ENCODE results near the gene MAB21L4.

MAB21L4 gene

DNA sequence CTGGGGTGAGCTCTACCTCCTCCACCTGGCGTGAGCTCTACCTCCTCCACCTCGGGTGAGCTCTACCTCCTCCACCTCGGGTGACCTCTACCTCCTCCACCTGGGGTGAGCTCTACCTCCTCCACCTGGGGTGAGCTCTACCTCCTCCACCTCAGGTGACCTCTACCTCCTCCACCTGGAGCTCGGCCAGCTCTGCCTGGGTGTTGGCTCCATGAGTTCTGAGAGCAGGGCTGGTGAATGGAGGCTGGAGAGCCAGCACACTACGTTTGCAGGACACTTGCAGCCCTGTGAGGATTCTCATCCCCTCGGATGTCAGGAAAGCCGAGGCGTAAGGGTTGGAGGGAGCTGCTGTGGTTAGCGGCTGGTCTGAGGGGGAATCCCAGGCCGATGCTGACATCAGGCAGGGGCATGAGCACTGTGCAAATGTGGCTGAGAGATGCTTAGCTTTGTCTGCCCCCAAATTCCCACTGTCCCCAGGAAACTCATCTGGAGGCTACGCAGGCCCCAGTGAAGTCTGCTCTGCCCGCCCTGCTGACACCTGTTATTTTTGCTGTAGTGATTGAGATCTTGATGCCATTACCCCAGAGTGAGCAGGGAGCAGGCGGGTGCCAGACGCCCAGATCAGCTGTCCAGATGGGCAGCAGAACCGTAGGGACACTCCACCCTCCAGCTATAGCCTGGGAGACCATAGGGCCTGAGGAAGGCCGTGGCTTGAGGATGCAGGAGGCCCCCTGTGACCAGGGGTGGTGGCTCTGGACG, 13.4 kb upstream of the MAB21L4 start:
- no peak for DNase-seq

DNA sequence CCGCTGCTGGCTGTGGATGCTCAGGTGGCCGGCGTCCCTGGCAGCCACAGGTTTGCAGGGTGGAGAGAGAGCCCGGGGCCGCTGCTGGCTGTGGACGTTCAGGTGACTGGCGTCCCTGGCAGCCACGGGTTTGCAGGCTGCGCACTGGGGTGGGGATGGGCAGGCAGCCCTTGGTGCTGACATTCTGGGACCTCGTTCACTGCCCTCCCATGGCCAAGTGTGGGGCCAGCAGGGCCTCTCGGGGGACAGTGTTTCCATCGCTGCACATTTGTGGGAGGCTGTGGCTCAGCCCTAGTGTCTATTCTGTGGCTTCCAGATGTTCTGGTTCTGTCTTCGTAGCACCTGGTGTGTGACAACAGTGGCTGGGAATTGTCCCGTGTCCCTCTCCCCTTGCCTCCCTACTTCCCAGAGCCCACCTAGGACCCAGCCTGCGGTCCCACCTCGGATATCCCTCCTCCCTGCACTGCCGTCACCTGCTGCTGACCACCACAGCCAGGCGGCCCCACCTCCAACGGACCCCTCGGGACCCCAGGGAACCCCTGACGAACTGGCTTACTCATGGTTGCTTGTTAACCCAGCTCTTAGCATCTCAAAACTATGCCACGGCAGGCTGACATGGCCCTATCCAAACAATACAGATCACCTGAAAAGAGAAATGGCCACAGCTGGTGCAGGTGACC, 11.1 kb upstream of the MAB21L4 start:
- no peak for DNase-seq

DNA sequence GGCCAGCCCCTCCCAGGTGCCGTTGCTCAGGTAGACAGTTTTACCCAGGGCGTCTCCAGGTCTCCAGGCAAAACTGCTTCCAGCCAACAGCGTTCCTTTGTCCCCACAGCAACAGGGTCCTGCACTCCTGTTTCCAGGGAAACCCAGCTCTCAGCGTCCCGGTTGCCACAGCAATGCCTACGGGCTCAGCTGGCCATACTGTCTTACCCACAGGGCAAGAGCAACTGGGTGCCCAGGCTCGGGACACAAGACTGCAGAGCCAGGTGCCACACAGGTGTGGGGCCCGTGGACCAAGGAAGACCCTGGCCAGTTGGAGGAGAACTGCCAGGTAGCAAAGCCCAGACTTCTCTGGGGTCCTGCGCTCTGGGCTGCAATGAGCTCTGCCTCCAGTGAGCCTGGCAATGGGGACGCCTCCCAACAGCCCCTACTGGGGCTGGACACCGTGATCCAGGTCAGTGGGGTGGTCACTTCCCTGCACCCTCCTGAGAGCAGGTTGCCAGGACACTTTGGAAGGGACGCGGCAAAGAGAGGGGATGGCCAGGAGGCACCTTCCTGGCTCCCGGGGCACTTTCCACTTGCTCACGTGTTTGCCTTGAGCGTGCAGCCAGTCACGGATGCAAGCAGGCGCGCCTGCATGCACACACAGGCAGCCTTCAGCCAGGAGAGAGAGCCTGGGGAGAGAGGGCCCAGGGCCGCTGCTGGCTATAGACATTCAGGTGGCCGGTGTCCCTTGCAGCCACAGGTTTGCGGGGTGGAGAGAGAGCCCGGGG, 10.4 kb upstream of the MAB21L4 start, which contains the start of gene CROCC2:
Gene CROCC2 (plus strand): TSS at position 196 of the 770 bp plus-strand sequence. CDS start 178 bp downstream, at position 374.
- no peak for DNase-seq

DNA sequence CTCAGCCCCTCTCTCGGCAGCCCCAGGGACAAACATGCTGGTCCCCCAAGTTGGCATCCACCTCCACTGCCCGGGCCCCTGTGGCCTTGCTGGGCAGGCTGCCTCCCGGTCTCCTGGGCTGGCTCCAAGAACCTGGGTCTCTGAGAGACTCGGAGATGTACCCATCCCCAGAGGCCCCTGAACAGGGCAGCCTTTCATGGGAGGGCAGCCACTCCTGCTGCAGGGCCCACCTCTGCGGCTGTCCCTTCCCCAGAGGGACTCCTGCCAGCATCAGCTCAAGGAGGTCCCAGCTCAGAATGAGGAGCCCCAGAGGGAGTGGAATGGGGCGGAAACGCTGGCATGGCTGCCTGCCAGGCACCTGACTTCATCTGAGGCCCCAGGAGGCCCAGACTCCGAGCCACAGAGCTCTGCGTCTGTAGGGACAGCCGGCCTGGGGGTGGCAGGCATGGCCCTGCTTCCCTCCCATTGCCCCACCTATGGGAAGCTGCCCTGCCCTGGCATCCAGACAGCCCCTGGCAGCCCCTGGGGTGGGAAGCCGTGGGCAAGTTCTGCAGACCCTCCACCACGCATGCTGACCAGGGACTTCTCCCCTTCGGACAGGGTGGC, 9.3 kb upstream of the MAB21L4 start:
- DNase-seq = no peak

DNA sequence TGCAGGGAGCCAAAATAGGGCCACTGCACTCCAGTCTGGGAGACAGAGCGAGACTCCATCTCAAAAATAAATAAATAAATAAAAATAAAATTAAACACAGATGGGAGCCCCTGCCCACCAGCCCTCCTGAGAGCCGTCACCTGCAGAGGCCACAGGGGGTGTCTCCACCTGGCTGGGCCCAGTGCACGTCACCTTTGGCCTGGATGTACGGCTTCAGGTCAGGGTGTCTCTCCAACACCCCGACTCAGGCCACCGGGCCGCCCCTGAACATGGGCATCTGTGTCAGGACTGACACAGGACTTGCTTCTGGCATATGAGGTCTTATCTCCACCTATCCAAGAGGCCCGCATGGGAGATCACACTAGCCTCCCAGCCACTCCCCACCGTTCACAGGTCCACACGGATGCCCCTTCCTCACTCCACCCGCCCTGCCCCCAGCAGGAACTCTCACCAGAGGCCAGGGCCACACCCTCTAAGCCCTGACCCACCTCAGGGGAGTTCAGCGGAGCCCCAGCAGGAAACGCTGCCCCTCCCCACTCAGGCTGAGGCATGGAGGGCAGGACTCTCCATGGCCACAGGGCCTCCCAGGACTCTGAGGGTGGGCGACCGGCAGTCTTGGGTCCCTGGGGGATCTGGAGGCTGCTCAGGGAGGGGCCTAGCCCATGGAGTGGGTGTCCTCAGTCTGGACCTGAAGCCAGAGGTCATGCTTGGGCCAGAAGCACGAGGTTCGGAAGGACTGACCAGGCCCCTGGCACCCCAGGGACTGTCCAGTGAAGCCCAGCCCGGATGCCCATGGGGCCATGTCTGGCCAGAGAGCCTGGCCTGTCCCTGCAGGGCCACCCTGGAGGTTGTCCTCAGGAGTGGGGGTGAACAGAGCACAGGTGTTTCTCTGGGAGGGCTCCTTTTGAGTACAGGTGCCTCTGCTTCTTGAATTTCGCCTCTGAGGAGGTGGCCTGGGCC, 8.5 kb upstream of the MAB21L4 start:
- no peak for DNase-seq

DNA sequence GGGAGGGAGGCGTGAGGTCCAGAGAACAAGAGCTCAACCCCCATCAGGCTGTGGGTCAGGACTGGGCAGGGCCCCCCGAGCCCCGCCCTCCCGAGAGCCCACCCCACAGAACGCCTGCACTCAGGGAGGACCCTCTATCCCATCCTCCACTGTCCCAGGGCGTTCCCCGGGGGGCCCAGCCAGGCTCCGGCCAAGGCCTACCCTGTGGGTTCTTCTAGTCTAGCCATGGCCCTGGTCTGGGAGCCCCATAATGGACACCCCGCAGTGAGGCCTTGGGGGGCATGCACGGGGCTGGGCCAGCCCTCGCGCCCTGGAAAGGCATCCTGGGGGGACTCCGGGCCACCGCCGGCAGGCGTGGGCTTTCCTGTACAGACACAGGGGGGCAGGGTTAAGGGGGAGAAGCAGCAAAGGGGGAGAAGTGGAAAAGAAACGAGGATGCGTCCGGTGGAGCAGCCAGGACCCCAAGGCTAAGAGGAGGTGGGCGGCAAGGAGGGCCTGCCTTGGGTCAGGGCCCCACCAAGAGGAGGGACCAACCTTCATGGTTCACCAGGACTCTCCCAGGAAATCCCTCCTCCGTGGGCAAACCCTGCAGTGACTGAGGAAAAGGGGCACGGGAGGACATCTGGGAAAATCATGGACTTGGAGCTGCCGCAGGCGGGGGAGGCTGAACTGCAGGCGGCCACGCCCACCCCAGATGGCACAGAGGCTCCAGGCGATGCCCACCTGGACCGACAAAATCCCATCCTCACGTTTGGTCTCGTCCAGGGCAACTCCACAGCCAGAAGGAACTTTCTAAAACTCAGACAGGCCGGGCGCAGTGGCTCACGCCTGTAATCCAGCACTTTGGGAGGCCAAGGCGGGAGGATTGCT, 7.5 kb upstream of the MAB21L4 start:
- no peak for DNase-seq

DNA sequence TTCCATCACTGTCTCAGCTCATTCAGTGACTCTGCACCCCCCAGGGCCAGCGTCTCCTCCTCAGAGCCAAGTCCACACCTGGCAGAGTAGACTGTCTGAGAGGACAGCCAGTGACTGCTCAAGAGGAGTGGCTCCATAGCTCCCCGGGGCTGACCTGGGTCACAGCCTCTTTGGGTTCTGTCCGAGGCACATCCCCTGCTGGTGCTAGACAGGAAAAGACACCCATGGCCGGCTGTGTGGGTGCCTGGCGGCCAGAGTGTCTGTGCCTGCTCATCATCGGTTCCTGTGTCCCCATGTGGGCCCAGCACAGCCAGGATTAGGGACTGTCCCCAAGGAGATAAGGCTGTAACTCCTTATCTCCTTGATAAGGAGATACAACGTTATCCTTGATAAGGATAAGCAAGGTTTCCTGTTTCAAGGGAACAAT, 6.7 kb upstream of the MAB21L4 start:
- no peak for DNase-seq

DNA sequence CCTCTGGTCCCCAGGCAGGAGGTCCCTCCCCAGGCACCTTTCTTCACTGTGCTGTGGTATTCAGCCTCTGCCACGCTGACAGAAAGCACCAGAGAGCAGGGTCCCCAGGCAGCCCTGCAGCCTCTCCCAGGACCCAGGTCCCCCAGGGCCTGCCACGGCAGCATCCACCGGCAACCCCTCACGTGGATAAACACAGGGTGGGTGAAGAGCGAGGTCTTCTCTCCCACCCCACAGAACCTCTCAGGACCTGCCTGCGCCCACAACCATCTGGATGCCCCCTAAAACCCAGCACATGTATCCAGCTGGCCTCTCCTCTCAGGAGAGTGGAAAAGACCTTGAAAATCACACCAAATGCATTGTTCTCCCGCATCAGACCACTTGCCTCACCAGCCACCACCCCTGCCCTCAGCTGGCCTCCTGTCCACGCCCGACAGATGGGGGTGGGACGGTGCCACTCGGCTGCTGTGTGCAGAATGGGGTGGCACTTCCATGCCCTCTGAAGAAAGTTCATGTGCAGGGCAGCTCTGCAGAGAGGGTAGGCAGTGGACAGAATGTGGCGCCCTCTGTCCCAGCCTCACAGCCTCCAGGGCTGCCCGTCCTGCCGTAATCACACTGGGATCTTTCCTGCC, 6.1 kb upstream of the MAB21L4 start:
- no peak for DNase-seq

DNA sequence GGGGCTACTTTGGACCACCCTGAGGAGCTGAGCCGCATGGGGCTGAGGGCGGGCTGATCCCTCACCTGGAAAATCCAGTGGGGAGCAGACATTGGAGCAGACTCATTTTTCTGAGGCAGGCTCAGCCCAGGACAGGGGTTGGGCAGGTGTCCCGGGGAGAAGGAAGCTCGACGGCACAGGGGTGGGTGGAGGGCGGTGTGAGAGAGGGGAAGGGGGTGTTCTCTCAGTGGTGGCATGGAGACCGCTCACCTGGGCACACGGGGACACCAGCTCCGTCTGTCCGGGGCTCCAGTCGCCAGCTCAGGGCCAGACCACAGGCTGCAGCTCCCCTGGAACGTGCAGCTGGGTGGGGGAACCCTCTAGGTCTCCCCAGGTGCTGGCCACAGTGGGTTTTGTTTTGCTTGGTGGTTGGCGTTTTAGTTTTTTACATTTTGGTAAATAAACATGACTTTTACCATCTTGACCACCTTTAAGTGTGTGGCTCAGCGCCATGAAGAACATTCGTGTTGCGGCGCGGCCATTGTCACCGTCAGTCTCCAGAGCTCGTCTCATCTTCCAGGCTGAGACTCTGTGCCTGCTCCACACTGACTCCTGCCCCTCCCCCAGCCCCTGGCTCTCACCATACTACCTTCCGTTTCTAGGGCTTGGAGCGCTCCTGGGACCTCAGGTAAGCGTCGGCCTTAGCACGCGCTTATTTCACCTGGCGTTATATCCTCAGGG, 4.3 kb upstream of the MAB21L4 start:
- DNase-seq = no peak

DNA sequence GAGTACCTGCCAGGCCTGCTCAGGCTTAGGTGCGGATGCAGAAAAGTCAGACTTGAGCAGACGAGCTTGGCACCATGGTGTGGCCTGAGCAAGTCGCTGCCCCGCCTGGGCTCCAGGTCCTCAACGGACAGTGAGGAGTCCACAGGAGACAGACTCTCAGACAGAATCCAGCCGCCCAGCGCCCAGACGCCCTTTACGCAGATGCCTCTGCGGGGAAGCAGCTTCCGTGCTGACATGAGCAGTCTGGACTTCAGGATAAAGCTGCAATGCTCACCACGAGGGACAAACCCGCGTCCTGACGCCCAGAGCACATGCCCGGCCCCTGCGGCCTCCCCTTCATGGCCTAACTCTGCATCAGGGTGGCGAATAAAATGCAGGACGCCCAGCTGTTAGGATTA, 3.5 kb upstream of the MAB21L4 start:
- no peak for DNase-seq

DNA sequence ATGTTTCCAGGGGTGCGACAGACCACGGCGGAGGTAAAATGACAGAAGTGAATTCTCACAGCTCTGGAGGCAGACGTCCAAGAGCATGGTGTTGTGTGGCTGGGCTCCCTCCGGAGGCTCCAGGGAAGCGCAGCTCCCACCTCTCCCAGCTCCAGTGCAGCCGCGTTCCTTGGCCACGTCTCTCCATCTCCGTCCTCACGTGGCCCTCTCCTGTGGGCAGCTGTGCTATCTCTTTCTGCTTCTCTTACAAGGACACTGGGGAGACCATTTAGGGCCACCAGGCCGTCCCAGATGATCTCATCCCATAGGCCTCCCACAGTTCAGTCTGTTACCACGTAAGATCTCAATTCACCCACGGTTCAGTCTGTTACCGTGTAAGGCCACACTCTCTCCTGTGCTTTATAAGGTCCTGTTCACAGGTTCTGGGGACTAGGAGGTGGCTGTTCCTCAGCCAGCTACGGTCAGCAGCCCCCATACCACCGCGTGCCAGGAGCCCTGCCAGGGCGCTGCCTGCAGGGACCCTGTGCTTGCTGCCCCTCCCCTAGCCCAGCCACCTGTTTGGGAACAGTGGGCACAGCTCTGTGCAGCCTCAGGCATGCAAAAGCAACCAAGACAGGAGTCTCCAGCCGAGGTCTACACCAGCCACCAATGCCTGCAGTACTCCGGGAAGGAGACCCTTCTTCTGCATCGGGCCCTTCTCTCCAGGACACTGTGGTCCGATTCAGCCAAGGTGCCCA, 2.9 kb upstream of the MAB21L4 start:
- no peak for DNase-seq

DNA sequence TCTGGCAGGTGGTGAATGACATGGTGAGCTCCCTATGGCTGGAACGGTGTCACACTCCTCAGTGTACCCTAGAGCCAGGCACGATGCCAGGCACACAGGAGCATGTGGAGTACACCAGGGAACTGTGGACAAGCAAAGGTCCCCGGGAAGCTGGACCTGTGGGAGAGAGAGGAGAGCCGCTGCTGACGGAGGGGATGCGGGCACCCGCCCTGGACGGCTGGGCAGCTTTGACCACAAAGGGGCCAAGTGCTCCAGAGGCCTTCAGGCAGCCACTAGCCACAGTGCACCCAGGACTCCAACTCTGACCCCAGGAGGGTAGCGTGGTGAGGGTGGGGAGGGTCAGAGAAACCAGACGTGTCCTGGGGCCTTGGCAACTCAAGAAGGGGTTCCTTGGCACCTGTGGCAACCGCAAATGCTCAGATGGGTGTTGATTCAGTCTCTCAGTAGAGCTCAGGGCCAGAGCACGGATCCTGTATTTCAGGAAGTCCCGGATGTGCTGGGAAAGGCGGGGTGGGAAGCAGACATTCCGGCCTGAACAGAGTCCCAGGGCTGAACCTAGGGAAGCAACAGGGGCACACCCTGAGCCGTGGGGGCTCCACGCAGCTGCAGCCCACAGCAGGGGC, 2.3 kb upstream of the MAB21L4 start:
- DNase-seq = no peak

DNA sequence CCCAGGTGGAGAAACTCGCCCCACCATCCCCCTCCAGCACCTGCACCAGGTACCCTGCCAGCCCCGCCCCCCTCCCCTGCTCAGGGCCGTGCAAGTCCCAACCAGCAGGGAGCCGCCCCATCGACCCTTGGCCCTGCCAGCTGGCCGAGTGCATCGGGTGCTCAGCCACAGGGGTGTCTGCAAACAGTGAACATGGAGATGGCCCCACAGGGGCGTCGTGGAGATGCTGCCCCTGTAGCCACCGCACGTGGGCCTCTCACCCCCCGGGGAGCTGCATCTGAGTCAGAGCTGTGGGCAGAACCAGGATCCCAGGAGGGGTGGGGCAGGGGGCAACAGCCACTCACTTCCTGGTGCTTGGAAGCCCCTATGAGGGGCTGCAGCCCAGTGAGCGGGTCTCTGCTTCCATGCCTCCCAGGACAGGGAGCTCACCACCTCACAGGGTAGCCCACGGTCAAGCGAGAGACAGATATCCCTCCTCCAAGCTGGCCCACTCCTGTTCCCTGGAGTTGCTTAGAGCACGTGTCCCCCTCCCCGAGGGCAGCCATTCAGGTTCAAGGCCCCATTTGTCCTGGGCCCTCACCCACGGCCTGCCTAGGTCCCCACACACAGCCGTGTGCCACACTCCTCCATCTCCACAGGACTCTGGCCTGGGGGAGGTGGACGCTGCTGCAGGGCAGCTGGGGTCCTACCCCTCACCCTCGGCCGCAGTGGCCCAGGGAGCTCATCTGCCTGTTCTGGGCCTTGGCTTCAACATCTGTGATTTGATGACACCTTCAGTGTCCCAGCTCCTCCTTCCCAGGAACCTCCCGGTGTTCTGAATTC, 1.1 kb upstream of the MAB21L4 start:
- no peak for DNase-seq

DNA sequence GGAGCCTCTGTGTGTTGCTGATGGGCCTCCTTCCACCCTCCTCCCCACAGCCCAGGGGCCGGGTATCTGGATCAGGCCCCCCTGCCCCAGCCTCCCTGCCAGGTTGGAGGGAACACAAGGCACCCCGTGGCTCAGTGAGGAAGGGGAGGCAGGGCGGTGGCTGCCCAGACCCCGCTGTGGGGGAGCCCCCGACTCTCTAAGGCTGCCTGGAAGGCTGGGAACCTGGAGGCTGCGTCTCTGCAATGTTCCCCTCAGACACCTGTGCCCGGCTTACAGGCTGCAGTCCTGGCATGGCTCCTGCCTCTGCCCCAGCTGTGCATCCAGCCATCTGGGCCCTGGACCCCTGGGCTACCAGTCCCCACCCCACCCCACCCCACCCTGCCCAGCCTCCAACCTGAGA, 438 bp upstream of the MAB21L4 start:
- no peak for DNase-seq

DNA sequence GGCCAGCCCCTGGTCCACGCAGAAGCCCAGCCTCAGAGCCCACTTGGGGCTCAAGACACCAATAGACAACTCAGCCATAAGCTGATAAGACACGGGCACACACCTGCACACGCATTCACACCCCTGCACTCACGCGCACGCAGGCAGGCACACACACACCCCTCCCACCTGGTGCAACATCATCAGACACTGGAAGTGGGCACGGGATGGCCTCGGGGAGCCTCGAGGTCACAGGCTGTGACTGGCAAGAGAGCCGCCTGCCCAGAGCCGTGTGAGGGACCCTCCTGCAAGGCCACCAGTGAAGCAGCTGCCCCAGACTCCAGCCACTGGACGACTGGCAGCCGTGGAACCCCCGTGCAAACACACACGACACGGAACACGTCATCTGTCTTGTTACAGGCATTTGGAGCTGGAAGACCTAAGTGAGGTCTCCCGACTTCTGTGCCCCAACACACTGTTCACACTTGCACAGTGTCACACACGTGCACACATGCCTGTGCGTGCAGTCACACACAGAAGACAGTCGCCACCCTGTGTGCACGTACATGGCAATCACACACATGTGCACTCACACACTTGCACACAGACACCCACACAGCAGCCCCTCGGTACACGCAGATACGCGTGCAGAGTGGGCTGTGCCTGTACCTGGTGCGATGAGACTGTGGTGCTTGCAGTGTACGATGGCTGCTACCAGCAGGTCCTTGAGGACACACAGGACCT, 959 bp downstream of the MAB21L4 start:
- DNase-seq = no peak

DNA sequence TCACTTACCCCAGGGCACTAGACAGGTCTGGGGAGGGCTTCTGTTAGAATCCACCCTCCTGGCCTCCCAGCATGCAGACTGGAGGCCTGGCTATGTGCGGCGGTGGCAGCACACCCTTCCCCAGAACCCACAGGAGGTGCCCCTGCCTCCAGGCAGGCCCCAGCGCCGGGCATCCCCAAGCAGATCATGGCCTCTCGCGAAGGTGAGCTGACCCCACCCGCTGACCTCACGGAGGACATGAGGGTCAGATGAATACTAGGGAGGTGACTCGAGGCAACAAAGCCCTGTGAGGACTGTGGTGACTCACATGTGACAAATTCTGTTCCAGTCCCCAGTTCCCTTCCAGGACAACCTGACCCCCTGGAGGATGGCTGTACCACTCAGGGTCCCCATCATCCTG, 1.9 kb downstream of the MAB21L4 start:
- DNase-seq = no peak

DNA sequence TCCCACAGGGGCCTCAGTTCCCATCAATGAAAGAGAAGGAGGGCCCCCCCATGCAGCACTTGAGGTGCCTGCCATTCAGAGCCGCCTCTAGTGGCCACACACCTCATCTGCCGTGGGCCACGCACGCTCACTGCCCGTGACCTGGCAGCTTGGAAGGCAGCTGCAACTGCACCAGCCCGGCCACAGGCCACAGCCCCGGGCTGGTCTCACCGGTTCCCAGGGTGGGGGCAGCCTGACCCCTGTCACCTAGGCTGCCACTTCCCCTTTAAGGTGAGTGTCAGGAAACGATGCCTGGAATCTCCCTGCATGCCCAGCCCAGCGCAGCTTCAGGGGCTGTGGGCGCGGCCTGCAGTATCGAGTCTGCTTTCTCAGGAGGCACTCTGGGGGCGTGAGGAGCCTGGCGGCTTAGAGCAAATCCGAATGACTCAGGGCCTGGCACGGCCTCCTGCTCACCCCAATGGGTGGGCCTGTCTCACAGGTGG, 2.6 kb downstream of the MAB21L4 start:
- no peak for DNase-seq
